HL-60 (cell line): ENCODE results near the gene MOV10L1.
"Not testable (repeated sequence)": the region's sequence is repeated elsewhere in the genome, so short reads cannot be mapped to it uniquely, and the experiment has no call there.

Experiments
- CTCF ChIP-seq: IDR thresholded peaks from one replicate; pipeline ENCODE4 v1.5.1; 2011; ENCODE audit warnings: low read length, control low read depth, inconsistent platforms; ENCODE audit not compliant: insufficient read depth
- GABPA ChIP-seq: IDR thresholded peaks from 2 replicates; pipeline ENCODE4 v1.6.1; 2012; ENCODE audit warnings: low read depth
- POLR2AphosphoS5 ChIP-seq: IDR thresholded peaks from 2 replicates; pipeline ENCODE4 v1.6.1; 2012; ENCODE audit warnings: low read depth
- REST ChIP-seq: IDR thresholded peaks from 2 replicates; pipeline ENCODE4 v1.6.1; 2012; ENCODE audit warnings: low read depth; ENCODE audit not compliant: insufficient replicate concordance
- SPI1 ChIP-seq: IDR thresholded peaks from 2 replicates; pipeline ENCODE4 v1.6.1; 2012; ENCODE audit warnings: low read depth, mild to moderate bottlenecking, borderline replicate concordance

- not testable (repeated sequence) for TF ChIP-seq CTCF, POLR2AphosphoS5, REST, GABPA, SPI1
Observed at GRCh38 chr22:50147258-50148165, 57.7 kb downstream of the MOV10L1 start.
